Activated gamma-delta T cell treated with Interleukin-2 at 50 U/mL for 16 hours (primary cell): Measurements from ENCODE around the gene UTS2B.

Source experiments
- DNase-seq: peaks from one replicate; pipeline ENCODE4 v3.0.0-alpha.2; 2020

Gene UTS2B

DNA sequence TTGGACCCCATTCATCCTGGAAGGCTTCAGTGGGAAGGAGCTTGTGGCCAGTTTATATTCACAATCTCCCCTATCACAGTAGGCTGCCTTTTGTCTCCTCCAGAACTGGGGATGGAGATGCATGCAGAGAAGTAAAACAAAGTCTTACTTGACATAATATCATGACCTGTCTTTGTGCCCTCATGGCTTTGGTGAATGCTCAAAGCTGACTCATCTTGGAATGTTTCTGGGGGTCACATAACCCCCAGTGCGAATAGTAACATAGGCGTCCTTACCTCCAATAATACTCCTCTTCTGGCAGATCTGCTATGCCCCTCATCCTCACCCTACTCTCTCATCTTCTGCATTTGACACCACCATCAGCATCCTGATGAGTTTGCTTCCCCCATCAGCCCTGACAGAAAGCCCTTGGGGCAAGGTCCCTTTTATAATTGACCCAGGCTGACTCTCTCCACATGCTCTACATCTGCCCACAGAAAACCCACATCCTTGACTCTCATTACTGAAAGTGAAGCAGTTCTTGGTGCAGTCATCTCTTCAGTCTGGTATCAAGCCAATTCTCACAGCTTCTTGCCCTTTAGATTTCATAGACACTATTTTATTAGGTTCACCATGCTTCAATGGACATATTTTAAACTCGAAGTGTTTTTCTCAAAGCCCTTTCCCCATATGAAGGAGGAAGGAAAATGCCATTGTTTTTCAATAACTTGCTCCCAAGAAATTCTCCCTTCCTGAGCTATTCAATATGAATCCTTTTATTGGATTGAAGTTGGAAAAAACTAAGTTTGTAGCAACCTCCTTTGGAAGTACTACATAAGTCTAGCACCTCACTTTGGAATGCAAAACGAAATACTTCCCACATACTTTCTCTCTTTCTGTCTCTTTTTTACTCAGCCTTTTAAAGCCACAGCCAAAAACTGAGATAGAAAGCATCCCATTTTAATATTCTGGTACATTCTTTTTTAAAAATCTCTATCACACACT, 94.7 kb downstream of the UTS2B start:
- no peak for DNase-seq

GRCh38 chr3:191234216-191234615, 96.1 kb downstream of the UTS2B start:
- no peak for DNase-seq

DNA sequence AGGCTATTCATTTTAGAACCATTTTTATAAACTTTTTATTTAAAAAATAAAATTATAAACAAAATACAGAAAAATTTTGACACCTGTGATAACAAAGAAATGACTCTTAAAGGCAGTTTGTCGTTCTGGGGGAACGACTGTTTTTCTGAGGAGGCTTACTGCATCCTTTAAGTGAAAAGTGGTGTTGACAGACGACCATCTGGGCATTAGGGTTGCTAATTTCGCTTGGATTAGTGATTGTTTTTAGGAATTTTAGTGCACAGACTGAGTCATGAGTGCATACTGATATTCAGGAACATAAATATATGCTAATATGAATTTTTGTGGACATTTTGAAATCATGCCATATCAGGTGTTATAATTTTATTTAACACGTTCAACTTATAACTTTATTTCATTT, 102.8 kb downstream of the UTS2B start:
- DNase-seq, result no peak

DNA sequence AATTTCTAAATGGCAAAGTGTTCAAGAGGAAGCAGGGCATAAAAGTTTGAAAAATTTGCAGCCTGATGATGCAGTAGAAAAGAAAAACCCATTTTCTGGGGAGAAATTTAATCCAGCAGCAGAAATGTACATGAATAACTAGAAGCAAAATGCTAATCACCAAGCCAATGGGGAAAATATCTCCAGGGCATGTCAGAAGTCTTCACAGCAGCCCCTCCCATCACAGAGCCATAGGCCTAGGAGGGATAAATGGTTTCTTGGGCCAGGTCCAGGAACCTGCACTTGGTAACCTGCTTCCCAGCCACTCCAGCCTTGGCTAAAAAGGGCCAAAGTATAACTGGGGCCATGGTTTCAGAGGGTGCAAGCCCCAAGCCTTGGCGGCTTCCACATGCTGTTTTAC, 108.7 kb downstream of the UTS2B start:
- no peak for DNase-seq

- no peak for DNase-seq
These were observed 109.4 kb downstream of the UTS2B start for GRCh38 chr3:191220908-191221307.

GRCh38 chr3:191217301-191217700, 113.0 kb downstream of the UTS2B start:
- no peak for DNase-seq
